Activated CD8-positive, alpha-beta memory T cell treated with anti-CD3 and anti-CD28 coated beads for 24 hours (primary cell): ENCODE measurements around the gene ARL4C.
A peak's percentile ranks its signal among the peaks of the same experiment; 100 is the strongest.

Source experiments
- DNase-seq: peaks from one replicate; pipeline ENCODE4 v3.0.0-alpha.2; 2020

The ARL4C gene

GRCh38 chr2:234496835-234497593 lies at the start of gene ARL4C:
ARL4C (minus strand) TSS chr2:234497081; CDS start chr2:234496586, 495 bp downstream.
- peak; percentile 88 for DNase-seq

- DNase-seq = peak; percentile 89
Observed at GRCh38 chr2:234544659-234545611, 48.1 kb upstream of the ARL4C start.

- DNase-seq = no peak
Observed at GRCh38 chr2:234542742-234543141, 45.9 kb upstream of the ARL4C start.

- no peak for DNase-seq
Observed at GRCh38 chr2:234537929-234538328, 41.0 kb upstream of the ARL4C start.

GRCh38 chr2:234536178-234536965 lies 39.5 kb upstream of the ARL4C start:
- DNase-seq = no peak

- no peak for DNase-seq
Observed at GRCh38 chr2:234535464-234535863, 38.6 kb upstream of the ARL4C start.

- DNase-seq = no peak
Observed at GRCh38 chr2:234534515-234534914, 37.6 kb upstream of the ARL4C start.

- DNase-seq = no peak
Observed at GRCh38 chr2:234533626-234534025, 36.7 kb upstream of the ARL4C start.

GRCh38 chr2:234528410-234529148 lies 31.7 kb upstream of the ARL4C start:
- no peak for DNase-seq

GRCh38 chr2:234526711-234527110 lies 29.8 kb upstream of the ARL4C start:
- DNase-seq = no peak

GRCh38 chr2:234521536-234521935 lies 24.7 kb upstream of the ARL4C start:
- DNase-seq = no peak

- DNase-seq = no peak
Observed at GRCh38 chr2:234518986-234519642, 22.2 kb upstream of the ARL4C start.

GRCh38 chr2:234517971-234518370 lies 21.1 kb upstream of the ARL4C start:
- no peak for DNase-seq

- no peak for DNase-seq
Observed at GRCh38 chr2:234514873-234515638, 18.2 kb upstream of the ARL4C start.

GRCh38 chr2:234514099-234514498 lies 17.2 kb upstream of the ARL4C start:
- no peak for DNase-seq

GRCh38 chr2:234512884-234513669 lies 16.2 kb upstream of the ARL4C start:
- no peak for DNase-seq

GRCh38 chr2:234502919-234503285 lies 6.0 kb upstream of the ARL4C start:
- no peak for DNase-seq

GRCh38 chr2:234502285-234502918 lies 5.5 kb upstream of the ARL4C start:
- DNase-seq = no peak

GRCh38 chr2:234500394-234501006 lies 3.6 kb upstream of the ARL4C start:
- DNase-seq = peak; percentile 82
